ENCODE data around the gene ALAD. TPM values are rescaled to one million over a fixed set of nuclear protein-coding genes. Genes with fewer than 3 reads are reported as not detected.
"Not testable (repeated sequence)": the region's sequence is repeated elsewhere in the genome, so short reads cannot be mapped to it uniquely, and the experiment has no call there.

The ALAD gene
- total RNA-seq, 2 donors from 2014 or later: 33.1 to 41.2 TPM

DNA sequence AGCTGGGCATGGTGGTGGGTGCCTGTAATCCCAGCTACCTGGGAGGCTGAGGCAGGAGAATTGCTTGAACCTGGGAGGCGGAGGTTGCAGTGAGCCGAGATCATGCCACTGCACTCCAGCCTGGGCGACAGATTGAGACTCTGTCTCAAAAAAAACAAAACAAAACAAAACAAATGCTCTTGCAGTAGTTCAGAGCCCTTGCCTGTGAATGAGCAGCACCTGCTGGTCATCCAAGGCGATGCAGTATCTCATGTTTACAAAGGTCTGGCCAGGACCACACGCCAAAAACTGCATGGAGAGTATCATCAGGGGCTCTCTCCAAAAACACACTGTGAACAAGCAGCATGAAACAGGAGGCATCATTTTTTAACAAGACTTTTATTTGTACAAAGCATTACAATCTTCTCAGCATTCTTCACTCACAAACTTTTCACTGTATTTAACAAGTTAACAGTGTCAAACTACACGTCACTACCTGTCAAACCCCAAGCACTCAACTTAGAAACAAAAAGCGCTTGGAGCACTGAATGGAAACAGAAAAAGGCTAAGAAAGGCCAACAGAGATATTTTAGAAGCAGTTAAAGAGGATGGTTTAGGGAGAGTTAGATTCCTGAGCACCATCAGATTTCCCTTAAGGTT, 5.9 kb upstream of the ALAD start:
- intact Hi-C loops (cut with DNase I): loop anchor here in 1 of 2 donors (10.0 kb wide), 1 partner anchor 132 kb away; the partner anchor contains the start of genes CDC26 and PRPF4
- not testable (repeated sequence) for DNase-seq (ENCODE audit: low spot score)

DNA sequence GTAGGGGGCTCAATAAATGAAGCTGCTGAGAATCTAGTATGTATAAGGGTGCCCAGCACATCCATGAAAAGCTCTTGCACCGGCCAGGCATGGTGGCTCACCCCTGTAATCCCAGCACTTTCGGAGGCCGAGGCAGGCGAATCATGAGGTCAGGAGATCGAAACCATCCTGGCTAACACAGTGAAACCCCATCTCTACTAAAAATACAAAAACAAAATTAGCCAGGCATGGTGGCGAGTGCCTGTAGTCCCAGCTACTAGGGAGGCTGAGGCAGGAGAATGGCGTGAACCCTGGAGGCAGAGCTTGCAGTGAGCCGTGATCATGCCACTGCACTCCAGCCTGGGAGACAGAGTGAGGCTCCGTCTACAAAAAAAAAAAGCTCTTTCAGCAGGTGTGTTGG, 5.3 kb upstream of the ALAD start:
- not testable (repeated sequence) for DNase-seq (ENCODE audit: low spot score)
- intact Hi-C loops (cut with DNase I): loop anchor here in 1 of 2 donors (10.0 kb wide), 1 partner anchor 132 kb away; the partner anchor contains the start of genes CDC26 and PRPF4

DNA sequence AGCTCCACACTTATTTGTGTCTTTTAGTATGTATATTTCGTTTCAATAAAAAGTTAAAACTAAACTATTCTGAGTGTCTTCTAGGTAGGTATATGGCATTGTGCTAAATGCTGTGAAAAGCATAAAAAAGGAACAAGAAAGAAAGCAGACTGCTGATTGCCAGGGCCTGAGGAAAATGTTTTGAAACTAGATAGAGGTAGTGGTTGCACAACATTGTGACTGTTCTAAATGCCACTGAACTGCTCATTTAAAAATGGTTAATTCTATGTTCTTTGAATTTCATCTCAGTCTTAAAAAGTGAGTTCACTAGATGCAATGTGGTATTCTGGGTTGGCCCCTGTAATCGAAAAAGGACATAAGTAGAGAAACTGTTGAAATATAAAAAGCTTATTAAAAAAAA, 2.6 kb upstream of the ALAD start:
- intact Hi-C loops (cut with DNase I): loop anchor here in 1 of 2 donors (10.0 kb wide), 1 partner anchor 129 kb away; the partner anchor contains the start of genes CDC26 and PRPF4
- no peak for DNase-seq (ENCODE audit: low spot score)

DNA sequence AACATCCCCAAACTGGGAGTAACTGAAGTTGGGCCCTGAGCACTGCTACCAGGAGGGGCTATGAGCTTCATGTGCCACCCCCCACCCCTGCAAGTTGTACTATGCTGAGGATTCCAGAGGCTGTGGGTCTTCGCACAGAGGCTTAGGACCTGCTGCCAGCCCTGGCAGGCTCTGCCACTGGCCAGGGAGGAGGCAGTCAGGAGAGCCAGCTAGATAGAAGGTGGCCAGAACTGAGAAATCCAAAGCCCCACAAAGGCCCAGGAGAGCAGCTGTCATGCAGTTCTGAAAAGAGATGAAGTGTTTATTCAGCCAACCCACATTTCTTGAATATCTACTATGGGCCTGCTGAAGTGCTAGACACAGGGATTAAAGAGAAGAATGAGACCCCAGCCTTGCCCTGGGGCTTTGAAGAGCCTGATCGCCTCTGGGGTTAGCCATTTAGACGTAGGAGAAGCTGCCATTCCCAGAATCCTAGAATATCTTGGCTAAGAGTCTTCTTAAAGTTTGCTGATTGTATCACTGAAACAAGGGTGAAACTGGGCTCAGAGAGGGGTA, 1.4 kb downstream of the ALAD start:
- intact Hi-C loops (cut with DNase I): loop anchor here in 1 of 2 donors (10.0 kb wide), 1 partner anchor 125 kb away; the partner anchor contains the start of genes CDC26 and PRPF4
- no peak for DNase-seq (ENCODE audit: low spot score)

DNA sequence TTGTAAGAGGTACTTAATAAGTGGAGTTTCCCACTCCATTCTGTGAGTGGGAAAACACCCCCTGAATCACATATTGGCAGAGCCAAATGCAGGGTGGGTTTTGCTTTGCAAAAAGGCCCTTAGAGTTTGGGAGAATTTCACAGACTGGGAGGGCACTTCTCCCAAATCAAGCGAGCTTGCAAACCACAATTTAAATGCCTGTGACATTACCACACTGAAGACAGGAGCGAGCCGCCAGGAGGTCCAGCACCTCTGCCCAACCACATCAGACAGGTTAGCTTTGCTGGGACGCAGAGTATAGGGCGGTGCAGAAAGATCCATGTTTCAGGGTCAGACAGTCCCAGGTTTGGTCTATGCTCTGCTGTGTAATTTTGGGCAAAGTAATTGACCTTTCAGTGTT, 2.3 kb downstream of the ALAD start:
- no peak for DNase-seq (ENCODE audit: low spot score)
- intact Hi-C loops (cut with DNase I): no loop called here

DNA sequence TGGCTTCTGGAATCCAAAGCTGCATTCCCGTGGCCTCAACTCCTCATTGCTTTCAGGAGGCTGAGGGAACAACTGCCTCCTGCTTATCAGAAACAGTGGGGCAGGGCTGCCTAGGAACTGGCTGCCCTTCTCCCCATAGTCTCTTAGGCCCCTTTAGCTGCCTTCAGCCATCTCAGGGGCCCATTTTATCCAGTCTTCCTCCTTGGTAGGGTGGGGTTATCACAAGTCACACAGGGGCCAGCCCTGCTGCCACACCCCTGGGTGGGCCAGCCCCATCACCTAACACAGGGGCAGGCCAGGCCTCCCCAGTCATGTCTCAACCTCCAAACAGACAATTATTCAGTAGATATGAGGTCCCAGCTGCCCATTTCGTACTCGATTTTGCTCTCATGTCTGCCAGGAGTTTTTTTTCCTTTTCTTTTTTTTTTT, 3.9 kb downstream of the ALAD start:
- DNase-seq (ENCODE audit: low spot score): no peak
- intact Hi-C loops (cut with DNase I): no loop called here

DNA sequence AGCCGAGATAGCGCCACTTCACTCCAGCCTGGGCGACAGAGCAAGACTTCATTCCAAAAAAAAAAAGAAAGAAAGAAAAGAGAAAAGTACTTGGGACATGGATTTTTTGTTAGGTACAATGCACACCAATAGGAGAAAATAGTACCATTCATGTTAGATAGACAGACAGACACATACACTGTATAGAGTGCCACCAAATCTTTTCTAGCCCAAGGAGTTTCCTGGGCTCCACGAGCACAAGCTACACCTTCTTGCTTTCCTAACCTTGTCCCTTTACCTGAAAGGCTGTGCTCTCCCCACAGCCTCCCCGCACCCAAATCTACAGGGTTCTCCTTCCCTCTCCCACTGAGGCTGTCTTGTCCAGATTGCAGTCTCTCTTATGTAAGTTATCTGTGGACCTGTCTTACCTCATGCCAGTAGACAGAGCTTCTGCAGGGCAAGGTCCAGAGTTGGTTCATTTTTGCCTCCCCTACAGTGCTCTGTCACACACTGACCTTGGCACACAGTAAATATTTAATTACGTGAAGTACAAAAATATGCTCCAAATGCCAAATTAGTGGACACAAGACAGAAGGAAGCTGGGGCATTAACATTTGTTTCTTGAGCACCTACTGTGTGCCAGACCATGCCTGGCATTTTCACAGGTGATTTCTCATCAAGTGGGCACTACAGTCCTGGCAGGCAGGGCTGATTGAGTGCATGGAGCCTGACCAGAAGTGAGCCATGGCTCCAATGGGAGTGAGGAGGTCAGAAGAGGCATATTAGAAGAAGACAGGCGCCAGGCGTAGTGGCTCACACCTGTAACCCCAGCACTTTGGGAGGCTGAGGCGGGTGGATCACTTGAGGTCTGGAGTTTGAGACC, 5.9 kb downstream of the ALAD start:
- DNase-seq (ENCODE audit: low spot score): no peak

DNA sequence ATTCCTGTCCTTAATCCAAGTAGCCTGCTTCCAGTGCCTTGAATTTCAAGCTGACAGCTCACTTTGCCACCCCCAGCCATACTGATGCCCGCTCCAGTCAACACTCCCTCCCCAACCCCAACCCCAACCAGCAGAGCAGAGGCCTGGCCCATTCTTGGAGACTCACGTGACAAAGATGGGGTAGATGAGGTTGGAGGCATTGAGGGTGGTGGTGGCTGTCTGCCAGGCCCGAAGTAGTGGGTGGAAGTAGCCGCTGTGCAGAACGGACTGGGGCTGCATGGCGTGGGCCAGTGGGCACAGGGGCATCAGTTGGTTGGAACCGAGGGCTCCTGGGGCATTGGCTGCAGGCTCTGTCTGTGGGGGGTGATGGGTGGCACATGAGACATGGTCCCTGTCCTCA, 7.8 kb downstream of the ALAD start:
- intact Hi-C loops (cut with DNase I): no loop called here
- DNase-seq (ENCODE audit: low spot score): no peak

More for the DNA sequence above, 5.9 kb downstream of the ALAD start:
- intact Hi-C loops (cut with DNase I): no loop called here

DNA sequence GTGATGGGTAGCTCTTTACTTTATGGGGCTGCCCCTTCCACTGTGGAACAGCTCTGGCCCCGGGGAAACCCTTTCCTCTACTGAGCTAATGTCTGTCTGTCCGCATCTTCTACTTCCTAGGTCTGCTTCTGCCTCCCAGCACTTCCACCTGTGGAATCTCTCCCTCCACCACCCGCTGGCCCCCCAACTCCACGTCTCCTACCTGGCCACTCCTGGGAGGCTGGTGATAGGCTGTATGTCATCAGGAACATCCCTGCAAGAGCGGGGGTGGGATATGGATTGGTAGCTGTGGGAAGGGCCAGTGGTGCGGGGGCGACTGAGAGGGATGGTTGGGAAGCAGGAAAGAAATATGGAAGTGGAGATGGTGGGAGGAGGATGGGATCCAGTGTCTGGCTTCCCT, 9.2 kb downstream of the ALAD start:
- DNase-seq (ENCODE audit: low spot score): no peak
- intact Hi-C loops (cut with DNase I): no loop called here

DNA sequence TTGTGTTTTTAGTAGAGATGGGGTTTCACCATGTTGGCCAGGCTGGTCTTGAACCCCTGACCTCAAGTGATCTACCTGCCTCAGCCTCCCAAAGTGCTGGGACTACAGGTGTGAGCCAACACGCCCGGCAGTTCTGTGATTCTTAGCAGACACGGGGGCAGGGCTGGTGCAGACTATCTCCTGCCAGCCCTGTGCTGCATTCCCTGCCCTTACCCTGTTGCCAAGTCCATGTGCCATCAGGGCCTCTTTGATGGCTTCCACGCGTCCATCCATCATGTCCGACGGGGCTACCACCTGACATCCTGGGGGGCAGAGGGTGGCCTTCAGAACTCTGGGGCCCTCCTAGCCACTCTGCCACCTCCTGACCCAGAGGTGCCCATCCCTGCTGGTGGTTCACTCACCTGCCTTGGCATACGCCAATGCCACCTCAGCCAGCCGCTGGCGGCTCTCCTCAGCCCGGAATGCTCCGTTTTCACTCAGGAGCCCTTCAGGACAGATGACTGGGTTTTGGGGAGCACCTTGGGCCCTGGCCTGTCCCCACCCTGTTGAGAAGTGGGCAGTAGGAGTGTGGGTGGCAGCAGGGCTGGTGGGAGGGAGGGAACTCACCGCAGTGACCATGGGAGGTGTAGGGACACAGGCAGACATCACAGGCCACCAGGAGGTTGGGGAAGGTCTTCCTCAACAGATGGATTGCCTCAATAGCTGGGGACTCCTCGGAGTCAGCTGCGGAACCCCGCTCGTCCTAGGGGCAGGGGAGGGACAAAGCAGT, 10.7 kb downstream of the ALAD start:
- intact Hi-C loops (cut with DNase I): no loop called here
- no peak for DNase-seq (ENCODE audit: low spot score)

DNA sequence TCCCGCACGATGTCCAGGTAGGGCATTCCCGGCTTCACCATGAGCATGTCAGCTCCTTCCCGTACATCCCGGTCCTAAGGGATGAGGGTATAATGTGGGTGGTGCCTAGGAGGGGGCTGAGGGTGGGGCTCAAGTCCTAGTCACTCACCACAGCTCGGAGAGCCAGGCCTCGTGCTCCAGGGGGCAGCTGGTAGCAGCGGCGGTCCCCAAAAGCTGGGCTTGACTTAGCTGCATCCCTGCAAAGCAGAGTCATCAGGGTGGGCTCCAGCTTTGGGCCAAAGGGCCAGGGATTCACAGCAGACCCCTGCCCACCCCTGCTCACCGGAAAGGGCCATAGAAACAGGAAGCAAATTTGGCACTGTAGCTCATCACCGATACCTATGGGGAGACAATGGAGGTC, 11.6 kb downstream of the ALAD start:
- DNase-seq (ENCODE audit: low spot score): no peak
- intact Hi-C loops (cut with DNase I): no loop called here

DNA sequence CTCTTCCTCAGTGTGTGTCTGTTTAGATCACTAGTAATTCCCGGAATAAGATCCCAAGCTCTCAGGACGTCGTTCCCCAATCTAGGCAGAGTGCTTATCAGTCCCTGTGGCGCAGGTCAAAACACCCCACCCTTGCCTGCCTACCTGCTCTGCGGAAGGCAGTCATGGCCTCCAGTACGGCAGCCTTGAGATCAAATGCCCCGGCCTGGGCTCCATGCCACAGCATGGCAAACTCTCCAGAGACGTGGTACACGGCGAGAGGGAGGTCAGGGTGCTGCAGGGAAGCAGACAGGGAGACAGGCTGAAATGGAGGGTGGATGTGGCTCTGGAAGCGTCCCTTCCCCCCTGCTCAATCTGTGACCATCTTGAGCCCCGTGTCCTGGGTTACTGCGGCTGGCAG, 12.3 kb downstream of the ALAD start:
- intact Hi-C loops (cut with DNase I): no loop called here
- no peak for DNase-seq (ENCODE audit: low spot score)

DNA sequence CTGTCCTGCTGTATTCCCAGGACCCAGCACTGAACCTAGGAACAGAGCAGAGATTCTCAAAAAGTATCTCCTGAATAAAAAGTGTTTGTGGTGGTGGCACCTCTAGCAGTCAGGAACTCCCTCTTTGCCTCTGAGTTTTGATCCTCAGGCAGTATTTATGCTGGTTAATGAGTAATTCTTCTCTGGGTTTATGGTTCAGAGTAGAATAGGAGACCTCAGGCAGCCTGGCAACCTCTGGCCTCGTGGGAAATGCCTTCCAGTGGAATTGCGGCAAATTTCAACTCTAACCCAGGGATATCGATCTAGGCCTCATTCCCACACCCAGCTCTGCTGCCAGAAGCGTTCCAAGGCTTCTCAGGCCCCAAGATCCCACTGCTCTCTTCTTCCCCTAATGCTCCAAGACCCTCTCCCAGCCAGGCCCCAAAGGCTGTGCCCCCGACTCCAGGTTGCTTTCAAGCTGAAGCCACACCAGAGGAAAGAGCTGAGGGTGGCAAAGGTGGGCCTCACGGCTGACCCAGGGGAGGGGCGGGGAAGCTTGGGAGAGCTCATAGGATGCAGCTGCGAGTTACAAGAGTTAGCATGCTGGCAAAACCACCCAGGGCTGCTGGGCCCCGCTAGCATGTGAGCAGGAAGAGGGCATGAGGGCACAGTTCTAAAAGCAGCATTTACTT, 13.4 kb downstream of the ALAD start:
- intact Hi-C loops (cut with DNase I): no loop called here
- DNase-seq (ENCODE audit: low spot score): no peak

DNA sequence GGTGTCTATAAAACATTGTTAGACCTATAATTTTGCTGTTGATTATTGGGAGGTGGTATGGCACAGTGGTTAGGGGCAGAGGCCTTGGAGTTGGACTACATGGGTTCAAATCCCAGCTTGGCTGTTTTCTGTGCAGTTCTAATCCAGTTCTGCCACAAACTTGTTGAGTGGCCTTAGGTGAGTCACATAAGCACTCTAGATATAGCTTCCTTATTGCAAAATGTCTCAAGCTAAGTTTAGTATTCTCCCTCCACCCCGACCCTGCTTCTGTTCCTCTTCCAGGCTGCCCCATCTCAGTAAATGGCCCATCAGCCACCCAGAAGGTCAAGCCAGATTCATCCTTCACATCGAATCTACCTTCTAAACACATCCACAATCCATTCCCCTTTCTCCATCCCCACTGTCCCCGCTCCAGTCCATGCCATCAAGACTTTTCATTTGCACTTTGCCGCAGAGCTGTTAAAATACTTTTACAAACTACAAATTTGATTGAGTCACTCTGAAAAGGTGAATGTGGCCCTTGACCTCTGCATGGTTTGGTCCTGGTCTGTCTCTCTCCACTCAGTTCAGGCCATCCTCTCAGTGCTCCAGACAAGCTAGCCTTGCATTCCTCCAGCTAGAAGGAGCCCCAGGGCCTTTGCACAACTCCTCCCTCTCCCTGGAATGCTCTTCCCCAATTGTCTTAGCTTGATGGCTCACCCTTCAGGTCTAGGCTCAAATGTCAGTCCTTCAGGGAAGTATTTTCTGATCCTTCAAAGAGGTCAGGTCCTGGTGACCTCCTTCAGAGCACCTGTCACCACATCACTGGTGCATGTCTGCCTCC, 14.3 kb downstream of the ALAD start:
- intact Hi-C loops (cut with DNase I): no loop called here
- no peak for DNase-seq (ENCODE audit: low spot score)

DNA sequence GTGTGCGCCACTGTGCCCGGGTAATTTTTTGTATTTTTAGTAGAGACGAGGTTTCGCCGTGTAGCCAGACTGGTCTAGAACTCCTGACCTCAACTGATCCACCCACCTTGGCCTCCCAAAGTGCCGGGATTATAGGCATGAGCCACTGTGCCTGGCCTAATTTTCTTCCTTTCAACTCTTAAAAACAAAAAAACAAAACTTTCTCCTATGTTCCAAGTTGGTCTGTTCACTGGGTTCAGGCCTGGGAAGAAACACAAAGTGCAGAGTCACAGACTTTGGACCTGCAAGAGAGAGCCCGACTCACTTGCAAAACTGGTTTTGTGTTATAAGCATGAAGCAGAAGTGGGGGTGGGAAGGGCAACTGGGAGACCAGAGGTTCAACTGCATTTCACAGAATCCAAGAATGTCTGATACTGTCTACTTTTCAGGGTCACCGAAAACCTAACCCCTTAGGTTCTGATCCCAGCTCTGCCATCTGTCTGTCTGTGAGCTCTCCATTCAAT, 19.1 kb downstream of the ALAD start:
- intact Hi-C loops (cut with DNase I): no loop called here

DNA sequence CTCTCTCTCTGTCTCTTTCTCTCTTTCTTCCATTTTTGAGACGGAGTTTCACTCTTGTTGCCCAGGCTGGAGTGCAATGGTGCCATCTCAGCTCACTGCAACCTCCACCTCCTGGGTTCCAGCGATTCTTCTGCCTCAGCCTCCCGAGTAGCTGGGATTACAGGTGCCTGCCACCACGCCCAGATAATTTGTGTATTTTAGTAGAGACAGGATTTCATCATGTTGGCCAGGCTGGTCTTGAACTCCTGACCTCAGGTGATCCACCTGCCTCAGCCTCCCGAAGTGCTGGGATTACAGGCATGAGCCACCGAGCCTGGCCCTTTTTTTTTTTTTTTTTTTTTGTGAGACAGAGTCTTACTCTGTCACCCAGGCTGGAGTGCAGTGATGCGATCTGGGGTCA, 19.6 kb downstream of the ALAD start:
- intact Hi-C loops (cut with DNase I); DNase-seq (ENCODE audit: low spot score): not testable (repeated sequence)

More for the DNA sequence above, 19.1 kb downstream of the ALAD start:
- DNase-seq (ENCODE audit: low spot score): no peak

DNA sequence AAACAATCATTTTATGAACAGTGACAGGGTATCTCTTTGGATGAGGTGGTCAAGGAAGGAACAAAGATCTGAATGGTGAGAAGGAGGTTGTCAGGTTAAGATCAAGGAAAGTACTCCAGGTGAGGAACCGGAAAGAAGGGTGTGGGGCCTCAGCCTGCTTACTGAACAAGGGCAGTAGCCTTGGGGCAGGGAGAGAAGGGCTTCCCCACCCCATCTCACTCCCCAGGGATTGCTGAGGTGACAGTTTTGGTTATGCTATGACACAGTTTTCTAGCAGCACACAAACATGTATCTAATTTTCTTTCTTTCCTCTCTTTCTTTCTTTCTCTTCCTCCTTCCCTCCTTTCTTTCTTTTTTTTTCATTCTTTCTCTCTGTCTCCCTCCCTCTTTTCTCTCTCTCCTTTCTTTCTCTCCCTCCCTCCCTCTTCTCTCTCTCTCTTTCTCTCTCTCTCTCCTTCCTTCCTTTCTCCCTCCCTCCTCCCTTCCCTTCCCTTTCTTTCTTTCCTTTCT, 20.2 kb downstream of the ALAD start:
- no peak for DNase-seq (ENCODE audit: low spot score)
- intact Hi-C loops (cut with DNase I): no loop called here

DNA sequence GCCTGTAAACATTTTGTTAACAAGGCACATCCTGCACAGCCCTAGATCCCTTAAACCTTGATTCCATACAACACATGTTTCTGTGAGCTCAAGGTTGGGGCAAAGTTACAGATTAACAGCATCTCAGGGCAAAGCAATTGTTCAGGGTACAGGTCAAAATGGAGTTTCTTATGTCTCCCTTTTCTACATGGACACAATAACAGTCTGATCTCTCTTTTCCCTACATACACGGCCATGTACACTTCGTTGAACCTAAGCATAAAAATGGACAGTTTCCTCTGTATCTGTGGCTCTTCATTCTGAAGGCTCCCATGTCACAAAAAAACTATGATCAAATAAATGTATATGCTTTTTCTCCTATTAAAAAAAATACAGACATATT, 21.3 kb downstream of the ALAD start:
- DNase-seq (ENCODE audit: low spot score): not testable (repeated sequence)
- intact Hi-C loops (cut with DNase I): loop anchor here in 1 of 2 donors (5.0 kb wide), 1 partner anchor 1082 kb away; no protein-coding TSS in a partner anchor

Measured in posterior vena cava (tissue), 2 donors.